ENCODE results near the gene KLHL7.

KLHL7 gene

DNA sequence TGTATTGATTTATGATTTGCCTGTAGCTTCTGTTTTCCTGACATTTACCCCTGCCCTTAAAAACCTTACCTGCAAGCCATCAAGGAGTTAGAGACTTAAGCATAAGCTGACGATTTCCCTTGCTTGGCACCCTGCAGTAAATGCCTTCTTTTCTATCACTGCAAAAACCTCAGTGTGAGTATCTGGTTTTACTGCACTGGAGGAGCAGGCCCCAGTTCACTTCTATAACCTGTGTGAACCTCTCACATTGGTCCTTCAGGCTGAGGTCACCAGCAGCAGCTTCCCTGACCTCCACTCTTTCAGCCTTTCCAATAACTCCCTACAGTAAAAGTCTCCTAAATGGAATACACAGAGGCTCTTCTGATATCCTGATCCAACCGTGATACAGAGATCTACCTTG lies 106.8 kb downstream of the KLHL7 start:
- H3F3A ChIP-seq (ENCODE audit: insufficient read depth, low read length) = no peaks in the 10 kb centered on the region
- no peaks in the 10 kb centered on the region for H3K79me2 ChIP-seq (ENCODE audit: insufficient read depth, low read length)
- no peaks in the 10 kb centered on the region for H3K4me1 ChIP-seq (ENCODE audit: insufficient read depth, low read length, severe bottlenecking)
- no peak overlapping the region for H3K4me2 ChIP-seq (ENCODE audit: low read length)
- TF ChIP-seq, protein P1, sequence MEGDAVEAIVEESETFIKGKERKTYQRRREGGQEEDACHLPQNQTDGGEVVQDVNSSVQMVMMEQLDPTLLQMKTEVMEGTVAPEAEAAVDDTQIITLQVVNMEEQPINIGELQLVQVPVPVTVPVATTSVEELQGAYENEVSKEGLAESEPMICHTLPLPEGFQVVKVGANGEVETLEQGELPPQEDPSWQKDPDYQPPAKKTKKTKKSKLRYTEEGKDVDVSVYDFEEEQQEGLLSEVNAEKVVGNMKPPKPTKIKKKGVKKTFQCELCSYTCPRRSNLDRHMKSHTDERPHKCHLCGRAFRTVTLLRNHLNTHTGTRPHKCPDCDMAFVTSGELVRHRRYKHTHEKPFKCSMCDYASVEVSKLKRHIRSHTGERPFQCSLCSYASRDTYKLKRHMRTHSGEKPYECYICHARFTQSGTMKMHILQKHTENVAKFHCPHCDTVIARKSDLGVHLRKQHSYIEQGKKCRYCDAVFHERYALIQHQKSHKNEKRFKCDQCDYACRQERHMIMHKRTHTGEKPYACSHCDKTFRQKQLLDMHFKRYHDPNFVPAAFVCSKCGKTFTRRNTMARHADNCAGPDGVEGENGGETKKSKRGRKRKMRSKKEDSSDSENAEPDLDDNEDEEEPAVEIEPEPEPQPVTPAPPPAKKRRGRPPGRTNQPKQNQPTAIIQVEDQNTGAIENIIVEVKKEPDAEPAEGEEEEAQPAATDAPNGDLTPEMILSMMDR (IDR thresholded peaks at IDR 0.05; ENCODE audit: low read length) = no peak
- no peak for TF ChIP-seq EZH2 (IDR thresholded peaks at IDR 0.05; ENCODE audit: borderline replicate concordance, low read length)
- no peaks in the 10 kb centered on the region for H4K20me1 ChIP-seq (ENCODE audit: insufficient read depth, low read length)
- no peaks in the 10 kb centered on the region for H3K27me3 ChIP-seq (ENCODE audit: insufficient read depth, low read length)
- no peak overlapping the region for H2AFZ ChIP-seq (ENCODE audit: low read length)
- no peaks in the 10 kb centered on the region for H3K36me3 ChIP-seq (ENCODE audit: insufficient read depth, low read length)
- no peak overlapping the region for H3K27ac ChIP-seq (ENCODE audit: low read depth, low read length, poor library complexity, severe bottlenecking)
- no peaks in the 10 kb centered on the region for H3K9me3 ChIP-seq (ENCODE audit: low read length)
- H3K9me2 ChIP-seq (ENCODE audit: low read depth, low read length) = no peaks in the 10 kb centered on the region
- H3K4me3 ChIP-seq (ENCODE audit: low read depth, low read length, poor library complexity, severe bottlenecking) = no peak overlapping the region
- H3K9ac ChIP-seq (ENCODE audit: low read length) = no peak overlapping the region

DNA sequence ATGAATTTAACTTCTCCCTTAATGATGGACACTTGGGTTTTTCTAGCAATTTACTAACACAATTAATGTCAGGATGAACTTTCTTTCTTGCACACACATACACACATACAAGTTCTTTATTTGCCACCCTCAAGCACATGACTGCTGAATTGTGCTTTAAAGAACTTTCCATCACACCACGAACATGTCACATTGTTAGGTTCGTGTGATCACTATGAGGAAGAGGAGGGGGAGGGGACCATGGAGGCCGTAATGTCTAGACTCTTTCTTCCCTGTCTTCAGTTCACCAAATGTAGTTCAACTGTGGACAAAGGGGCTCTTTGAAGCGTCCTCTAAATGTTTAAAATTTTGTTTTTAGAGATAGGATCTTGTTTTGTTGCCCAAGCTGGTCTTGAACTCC lies 107.3 kb downstream of the KLHL7 start:
- Histone ChIP-seq H3F3A (ENCODE audit: insufficient read depth, low read length) (no peaks in the 10 kb centered on the region), H3K79me2 (ENCODE audit: insufficient read depth, low read length) (no peaks in the 10 kb centered on the region), H3K9me2 (ENCODE audit: low read depth, low read length) (no peaks in the 10 kb centered on the region), H3K27me3 (ENCODE audit: insufficient read depth, low read length) (no peaks in the 10 kb centered on the region), H3K27ac (ENCODE audit: low read depth, low read length, poor library complexity, severe bottlenecking) (no peak overlapping the region), H2AFZ (ENCODE audit: low read length) (no peak overlapping the region), H3K4me3 (ENCODE audit: low read depth, low read length, poor library complexity, severe bottlenecking) (no peak overlapping the region), H3K4me2 (ENCODE audit: low read length) (no peak overlapping the region), H3K9ac (ENCODE audit: low read length) (no peak overlapping the region), H4K20me1 (ENCODE audit: insufficient read depth, low read length) (no peaks in the 10 kb centered on the region), H3K9me3 (ENCODE audit: low read length) (no peaks in the 10 kb centered on the region), H3K36me3 (ENCODE audit: insufficient read depth, low read length) (no peaks in the 10 kb centered on the region), H3K4me1 (ENCODE audit: insufficient read depth, low read length, severe bottlenecking) (no peaks in the 10 kb centered on the region)
- TF ChIP-seq, protein P1 (IDR thresholded peaks at IDR 0.05; ENCODE audit: low read length) = no peak
- no peak for TF ChIP-seq EZH2 (IDR thresholded peaks at IDR 0.05; ENCODE audit: borderline replicate concordance, low read length)

DNA sequence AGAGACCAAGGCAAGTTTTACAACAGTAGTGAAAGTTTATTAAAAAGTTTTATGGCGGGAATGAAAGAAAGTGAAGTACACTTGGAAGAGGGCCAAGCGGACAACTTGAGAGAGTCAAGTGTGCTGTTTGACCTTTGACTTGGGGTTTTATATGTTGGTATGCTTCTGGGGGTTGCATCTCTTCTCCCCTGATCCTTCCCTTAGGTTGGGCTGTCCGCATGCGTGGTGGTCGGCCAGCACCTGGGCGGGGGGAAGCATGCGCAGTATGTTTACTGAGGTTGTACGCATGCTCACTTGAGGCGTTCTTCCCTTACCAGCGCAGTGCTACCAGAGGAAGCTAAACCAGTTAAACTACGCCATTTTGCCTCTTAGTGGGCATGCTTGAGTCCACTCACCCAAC lies 108.2 kb downstream of the KLHL7 start:
- H3F3A ChIP-seq (ENCODE audit: insufficient read depth, low read length) = no peaks in the 10 kb centered on the region

More for the DNA sequence above, 108.2 kb downstream of the KLHL7 start:
- no peaks in the 10 kb centered on the region for H3K4me1 ChIP-seq (ENCODE audit: insufficient read depth, low read length, severe bottlenecking)
- no peak overlapping the region for H3K27ac ChIP-seq (ENCODE audit: low read depth, low read length, poor library complexity, severe bottlenecking)
- TF ChIP-seq, protein P1 (IDR thresholded peaks at IDR 0.05; ENCODE audit: low read length) = no peak
- TF ChIP-seq EZH2 (IDR thresholded peaks at IDR 0.05; ENCODE audit: borderline replicate concordance, low read length) = no peak
- H3K79me2 ChIP-seq (ENCODE audit: insufficient read depth, low read length) = no peaks in the 10 kb centered on the region
- no peaks in the 10 kb centered on the region for H4K20me1 ChIP-seq (ENCODE audit: insufficient read depth, low read length)
- no peaks in the 10 kb centered on the region for H3K9me3 ChIP-seq (ENCODE audit: low read length)
- no peak overlapping the region for H3K4me3 ChIP-seq (ENCODE audit: low read depth, low read length, poor library complexity, severe bottlenecking)
- H3K9ac ChIP-seq (ENCODE audit: low read length) = no peak overlapping the region
- H3K27me3 ChIP-seq (ENCODE audit: insufficient read depth, low read length) = 0 out of 2 replicates have a peak, but pooled peaks cover 4% of the 10 kb centered on the region
- no peaks in the 10 kb centered on the region for H3K36me3 ChIP-seq (ENCODE audit: insufficient read depth, low read length)
- H3K4me2 ChIP-seq (ENCODE audit: low read length) = no peak overlapping the region
- no peaks in the 10 kb centered on the region for H3K9me2 ChIP-seq (ENCODE audit: low read depth, low read length)
- no peak overlapping the region for H2AFZ ChIP-seq (ENCODE audit: low read length)

Measured in OCI-LY1 (cell line).